Gastroesophageal sphincter (tissue), 3 donors: ENCODE data around the gene LDLRAD4.

ENCODE experiments used
- POLR2A ChIP-seq, 2 donors: fragments of 450-650 bp; IDR thresholded peaks; one replicate each; pipeline ENCODE4 v1.6.1; 2017; ENCODE audit warnings: antibody characterized with exemption in 2 of 2, mild to moderate bottlenecking in 2 of 2, moderate library complexity in 1 of 2
- TF ChIP-seq, protein P1 (sequence below), 4 experiments: fragments of 200-600 bp in 2 of 4; fragments of 450-650 bp in 2 of 4; sonication (generic) in 1 of 4; IDR thresholded peaks; one replicate each; pipeline ENCODE4 v1.5.1; 2017 to 2019; ENCODE audit warnings: antibody characterized with exemption in 4 of 4, mild to moderate bottlenecking in 2 of 4, moderate library complexity in 2 of 4

GRCh38 chr18:13492314-13492713 lies 273.8 kb downstream of the LDLRAD4 start:
- TF ChIP-seq, protein P1, sequence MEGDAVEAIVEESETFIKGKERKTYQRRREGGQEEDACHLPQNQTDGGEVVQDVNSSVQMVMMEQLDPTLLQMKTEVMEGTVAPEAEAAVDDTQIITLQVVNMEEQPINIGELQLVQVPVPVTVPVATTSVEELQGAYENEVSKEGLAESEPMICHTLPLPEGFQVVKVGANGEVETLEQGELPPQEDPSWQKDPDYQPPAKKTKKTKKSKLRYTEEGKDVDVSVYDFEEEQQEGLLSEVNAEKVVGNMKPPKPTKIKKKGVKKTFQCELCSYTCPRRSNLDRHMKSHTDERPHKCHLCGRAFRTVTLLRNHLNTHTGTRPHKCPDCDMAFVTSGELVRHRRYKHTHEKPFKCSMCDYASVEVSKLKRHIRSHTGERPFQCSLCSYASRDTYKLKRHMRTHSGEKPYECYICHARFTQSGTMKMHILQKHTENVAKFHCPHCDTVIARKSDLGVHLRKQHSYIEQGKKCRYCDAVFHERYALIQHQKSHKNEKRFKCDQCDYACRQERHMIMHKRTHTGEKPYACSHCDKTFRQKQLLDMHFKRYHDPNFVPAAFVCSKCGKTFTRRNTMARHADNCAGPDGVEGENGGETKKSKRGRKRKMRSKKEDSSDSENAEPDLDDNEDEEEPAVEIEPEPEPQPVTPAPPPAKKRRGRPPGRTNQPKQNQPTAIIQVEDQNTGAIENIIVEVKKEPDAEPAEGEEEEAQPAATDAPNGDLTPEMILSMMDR (IDR thresholded peaks at IDR 0.05): no peak
- TF ChIP-seq POLR2A (IDR thresholded peaks at IDR 0.05): no peak
